Transverse colon (tissue), 4 donors: ENCODE results near the gene SLC37A2. TPM values are rescaled to one million over a fixed set of nuclear protein-coding genes. Genes with fewer than 3 reads are reported as not detected.
A peak's percentile ranks its signal among the peaks of the same experiment; 100 is the strongest.

Experiments used
- DNase-seq: peaks from one replicate; pipeline ENCODE4 v3.0.0-alpha.2; 2019
- H3K27ac ChIP-seq, 4 donors: fragments of 200-600 bp; sonication (generic); 2 replicates each; pipeline ENCODE4 v1.5.1; 2016 to 2018; ENCODE audit warnings: inconsistent platforms in 4 of 4
- H3K27me3 ChIP-seq: fragments of 200-600 bp; sonication (generic); 2 replicates; pipeline ENCODE4 v1.5.1; 2017; ENCODE audit warnings: inconsistent platforms
- H3K36me3 ChIP-seq, 4 donors: fragments of 200-600 bp; sonication (generic); 2 replicates each; pipeline ENCODE4 v1.5.1; 2017 to 2019; ENCODE audit warnings: inconsistent platforms in 4 of 4
- H3K4me1 ChIP-seq, 4 donors: fragments of 200-600 bp; sonication (generic); 2 replicates each; pipeline ENCODE4 v1.5.1; 2017 to 2020; ENCODE audit warnings: inconsistent platforms in 4 of 4
- H3K4me3 ChIP-seq, 4 donors: fragments of 200-600 bp; sonication (generic); 1 replicate in 1 of 4; 2 replicates in 3 of 4; pipeline versions ENCODE4 v1.5.1 to v1.6.1; 2017 to 2019; ENCODE audit warnings: inconsistent platforms in 4 of 4
- H3K9me3 ChIP-seq, 2 donors: fragments of 200-600 bp; sonication (generic); 2 replicates each; pipeline ENCODE4 v1.5.1; 2017 to 2019; ENCODE audit warnings: inconsistent platforms in 2 of 2
- EP300 ChIP-seq: sonication (generic); formaldehyde crosslinking; IDR thresholded peaks from one replicate; pipeline ENCODE4 v1.6.1; 2017; ENCODE audit warnings: antibody characterized with exemption, low read depth
- POLR2A ChIP-seq: fragments of 450-650 bp; IDR thresholded peaks from one replicate; pipeline ENCODE4 v1.6.1; 2016; ENCODE audit warnings: antibody characterized with exemption, mild to moderate bottlenecking, moderate library complexity
- POLR2AphosphoS5 ChIP-seq, 3 donors: sonication (generic); formaldehyde crosslinking; IDR thresholded peaks; one replicate each; pipeline ENCODE4 v1.6.1; 2016; ENCODE audit warnings: antibody characterized with exemption in 3 of 3
- WGBS, 2 donors: methylation state at CpG; one replicate each; pipeline ENCODE4 v1.1.5; 2018; ENCODE audit warnings: low coverage in 1 of 2; 5-methylcytosine and 5-hydroxymethylcytosine counted together
- in situ Hi-C, 4 donors: fragments of 200-750 bp; cut with MboI; loops; one replicate each; pipeline versions ENCODE4 v1.15.0 to v1.15.1; 2017; ENCODE audit warnings: low sequenced_read_pairs in 3 of 4, low pct_ligation_motif_present in 1 of 4, low pct_unique_long_range_greater_than_20kb in 1 of 4
- intact Hi-C: fragments of 100-400 bp; cut with DNase I; formaldehyde crosslinking; loops from one replicate; pipeline ENCODE4 v1.15.1; 2023; ENCODE audit warnings: low total_unique reads
- total RNA-seq, 4 donors: library from RNA; depleted of rRNA; stranded (reverse); fragments of >200 nt; gene quantifications; one replicate each; pipeline ENCODE4 v1.1.0, GENCODE V29; 2016
- TF ChIP-seq, protein P1 (sequence below), 5 experiments: fragments of 200-600 bp in 3 of 5; fragments of 450-650 bp in 2 of 5; sonication (generic) in 3 of 5; IDR thresholded peaks; 1 replicate in 2 of 5; 2 replicates in 3 of 5; pipeline ENCODE4 v1.5.1; 2016 to 2017; ENCODE audit warnings: antibody characterized with exemption in 5 of 5, inconsistent platforms in 3 of 5, mild to moderate bottlenecking in 2 of 5, moderate library complexity in 1 of 5

The SLC37A2 gene
- total RNA-seq, 4 donors from 2014 or later, result 2.4 to 20.6 (median 5.9) TPM

DNA sequence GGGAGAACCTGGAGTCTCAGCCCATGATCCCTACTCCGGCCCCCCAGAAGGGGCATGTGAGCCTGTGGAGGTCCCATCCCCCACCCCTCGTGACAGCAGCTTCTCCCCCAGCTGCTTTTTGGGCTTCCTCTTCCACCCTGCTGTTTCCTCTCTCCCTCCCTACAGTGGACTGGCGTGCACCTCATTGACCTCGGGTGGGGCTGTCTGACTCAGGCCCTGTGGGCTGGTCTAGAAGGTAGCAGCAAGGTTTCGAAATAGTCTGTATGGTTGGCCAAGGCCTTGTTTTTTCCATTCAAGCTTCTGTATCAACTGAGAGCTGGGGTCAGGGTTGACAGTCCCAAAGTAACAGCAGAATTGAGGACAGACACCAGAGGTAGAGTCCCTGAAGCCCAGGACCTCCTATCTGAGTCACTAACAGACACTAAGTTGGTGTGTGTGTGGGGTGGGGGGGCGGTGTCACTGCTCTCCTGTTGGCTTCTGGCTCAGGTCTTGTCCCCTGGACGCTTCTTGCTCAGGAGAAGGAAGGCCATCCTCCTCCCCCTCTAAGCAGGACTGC, 7.7 kb downstream of the SLC37A2 start:
- Histone ChIP-seq H3K4me1 (peaks cover 0 to 9% (median 0%) of the 10 kb centered on the region in 4 donors), H3K27ac (peak overlapping the region; percentile 38 to 53 (median 42)), H3K4me3 (no peak overlapping the region), H3K9me3 (no peaks in the 10 kb centered on the region), H3K36me3 (no peaks in the 10 kb centered on the region), H3K27me3 (peaks cover 13% of the 10 kb centered on the region)
- intact Hi-C loops (no loop called here), in situ Hi-C loops (no loop called here)
- 38 to 43% methylated on average over 2 to 6 of the region's 7 CpGs for WGBS, 2 donors
- TF ChIP-seq POLR2A (no peak), POLR2AphosphoS5 (IDR thresholded peaks at IDR 0.05) (no peak), EP300 (no peak)
- TF ChIP-seq, protein P1, sequence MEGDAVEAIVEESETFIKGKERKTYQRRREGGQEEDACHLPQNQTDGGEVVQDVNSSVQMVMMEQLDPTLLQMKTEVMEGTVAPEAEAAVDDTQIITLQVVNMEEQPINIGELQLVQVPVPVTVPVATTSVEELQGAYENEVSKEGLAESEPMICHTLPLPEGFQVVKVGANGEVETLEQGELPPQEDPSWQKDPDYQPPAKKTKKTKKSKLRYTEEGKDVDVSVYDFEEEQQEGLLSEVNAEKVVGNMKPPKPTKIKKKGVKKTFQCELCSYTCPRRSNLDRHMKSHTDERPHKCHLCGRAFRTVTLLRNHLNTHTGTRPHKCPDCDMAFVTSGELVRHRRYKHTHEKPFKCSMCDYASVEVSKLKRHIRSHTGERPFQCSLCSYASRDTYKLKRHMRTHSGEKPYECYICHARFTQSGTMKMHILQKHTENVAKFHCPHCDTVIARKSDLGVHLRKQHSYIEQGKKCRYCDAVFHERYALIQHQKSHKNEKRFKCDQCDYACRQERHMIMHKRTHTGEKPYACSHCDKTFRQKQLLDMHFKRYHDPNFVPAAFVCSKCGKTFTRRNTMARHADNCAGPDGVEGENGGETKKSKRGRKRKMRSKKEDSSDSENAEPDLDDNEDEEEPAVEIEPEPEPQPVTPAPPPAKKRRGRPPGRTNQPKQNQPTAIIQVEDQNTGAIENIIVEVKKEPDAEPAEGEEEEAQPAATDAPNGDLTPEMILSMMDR (IDR thresholded peaks at IDR 0.05), result no peak
- DNase-seq, result peak; percentile 66

DNA sequence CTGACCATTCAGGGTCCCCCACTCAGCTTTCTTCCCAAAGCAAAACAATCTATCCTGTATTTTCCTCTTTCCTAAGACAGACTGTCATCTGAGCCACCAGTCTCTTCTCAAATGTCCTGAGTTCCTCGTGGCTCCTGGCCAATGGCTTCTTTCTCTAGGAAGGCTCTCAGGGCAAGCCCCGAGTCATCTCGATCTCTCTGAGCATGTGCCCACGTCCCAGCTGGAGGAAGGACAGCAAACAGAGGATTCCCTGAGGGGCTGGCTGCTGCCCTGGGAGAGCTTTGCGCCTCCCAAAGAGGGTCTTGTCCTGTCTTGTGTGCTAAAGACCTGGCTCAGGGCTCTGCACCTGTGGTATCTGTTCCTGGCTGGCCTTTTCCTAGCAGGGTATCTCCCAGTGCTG, 8.3 kb downstream of the SLC37A2 start:
- H3K4me3 ChIP-seq, result no peak overlapping the region
- H3K4me1 ChIP-seq, result peaks cover 0 to 9% (median 0%) of the 10 kb centered on the region in 4 donors
- TF ChIP-seq POLR2AphosphoS5 (IDR thresholded peaks at IDR 0.05) (no peak), EP300 (no peak), POLR2A (no peak)
- TF ChIP-seq, protein P1 (IDR thresholded peaks at IDR 0.05), result no peak
- H3K27ac ChIP-seq, result peak overlapping the region; percentile 29 to 53 (median 42)
- intact Hi-C loops (no loop called here), in situ Hi-C loops (no loop called here)
- peaks cover 7% of the 10 kb centered on the region for H3K27me3 ChIP-seq
- no peaks in the 10 kb centered on the region for H3K36me3 ChIP-seq
- H3K9me3 ChIP-seq, result no peaks in the 10 kb centered on the region
- WGBS, 2 donors, result 28 to 47% methylated on average over 4 of the region's 5 CpGs
- no peak for DNase-seq

DNA sequence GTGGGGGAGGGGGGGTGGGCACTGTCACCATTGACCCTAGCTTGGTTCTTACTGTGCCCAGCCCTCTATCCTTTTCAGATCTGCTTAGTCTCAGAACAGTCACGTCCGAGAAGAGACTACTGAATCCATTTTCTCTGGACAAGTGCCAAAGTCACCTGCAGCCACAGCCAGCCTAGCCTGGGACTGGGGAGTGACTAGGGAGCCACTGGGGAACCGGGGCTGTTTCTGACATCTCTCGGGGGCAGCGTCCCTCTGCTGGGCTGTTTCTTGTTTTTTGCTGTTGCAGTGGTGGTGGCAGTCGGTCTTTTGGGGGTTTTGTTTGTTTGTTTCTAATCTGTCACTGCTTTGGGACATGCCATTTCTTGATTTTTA, 8.7 kb downstream of the SLC37A2 start:
- H3K4me3 ChIP-seq, result no peak overlapping the region
- H3K27ac ChIP-seq, result peak overlapping the region; percentile 26 to 57 (median 49)
- DNase-seq, result no peak
- intact Hi-C loops, result no loop called here
- in situ Hi-C loops, result no loop called here
- H3K36me3 ChIP-seq, result no peaks in the 10 kb centered on the region
- H3K4me1 ChIP-seq, result peaks cover 0 to 9% (median 0%) of the 10 kb centered on the region in 4 donors
- peaks cover 7% of the 10 kb centered on the region for H3K27me3 ChIP-seq
- 68 to 77% methylated on average over 5 to 6 of the region's 6 CpGs for WGBS, 2 donors
- TF ChIP-seq, protein P1 (IDR thresholded peaks at IDR 0.05), result no peak
- no peak for TF ChIP-seq POLR2A
- TF ChIP-seq POLR2AphosphoS5 (IDR thresholded peaks at IDR 0.05), result no peak
- TF ChIP-seq EP300, result no peak
- no peaks in the 10 kb centered on the region for H3K9me3 ChIP-seq

DNA sequence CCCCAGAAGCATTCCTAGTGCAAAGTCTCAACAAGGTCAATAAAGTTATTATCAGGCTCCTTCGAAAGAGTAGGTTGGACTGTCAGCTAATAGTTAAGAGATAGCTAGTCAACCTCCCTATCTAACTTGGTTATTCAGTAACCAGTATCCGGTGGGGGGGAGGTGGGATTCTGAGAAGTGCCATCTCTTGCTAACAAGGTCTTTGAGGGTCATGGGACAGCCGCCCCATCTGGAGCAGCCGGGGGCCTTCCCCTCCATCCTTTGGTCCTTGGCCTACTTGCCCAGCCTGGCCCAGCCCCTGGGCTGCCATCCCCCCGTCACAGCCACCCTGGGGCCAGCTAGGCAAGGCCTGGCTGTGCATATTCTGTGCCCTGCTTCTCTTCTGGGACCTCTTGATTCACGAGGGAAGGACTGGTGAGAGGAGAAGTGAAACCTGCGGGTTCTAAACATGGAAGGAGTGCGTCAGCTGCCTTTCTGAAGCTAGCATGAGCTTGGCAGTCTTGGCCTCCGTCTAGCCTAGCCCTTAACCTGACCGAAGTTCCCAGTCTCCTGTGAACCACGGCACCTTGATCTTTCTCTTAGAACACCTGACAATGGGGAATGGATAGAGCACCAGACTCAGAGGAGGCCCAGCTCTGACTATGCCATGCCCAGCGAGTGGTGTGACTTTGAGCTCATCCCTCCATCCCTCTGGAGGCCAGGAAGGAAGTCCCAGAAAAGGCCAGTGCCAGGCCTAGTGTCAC, 9.3 kb downstream of the SLC37A2 start:
- Histone ChIP-seq H3K4me3 (no peak overlapping the region), H3K36me3 (no peaks in the 10 kb centered on the region), H3K4me1 (peaks cover 0 to 9% (median 0%) of the 10 kb centered on the region in 4 donors), H3K27ac (peak overlapping the region; percentile 26 to 57 (median 49)), H3K27me3 (peaks cover 7% of the 10 kb centered on the region), H3K9me3 (no peaks in the 10 kb centered on the region)
- 72% methylated on average over 12 of the region's 12 CpGs; no CpG with 5 or more reads in 1 of the 2 donors for WGBS, 2 donors
- in situ Hi-C loops (no loop called here), intact Hi-C loops (no loop called here)
- TF ChIP-seq EP300, result no peak
- TF ChIP-seq, protein P1 (IDR thresholded peaks at IDR 0.05), result no peak
- no peak for TF ChIP-seq POLR2AphosphoS5 (IDR thresholded peaks at IDR 0.05)
- no peak for TF ChIP-seq POLR2A
- DNase-seq, result peak; percentile 58
